PC-3 (cell line): ENCODE results near the gene UGT1A8.

Experiments used
- EZH2 ChIP-seq: fragments of 300-600 bp; sonication (generic); IDR thresholded peaks from one replicate; pipeline ENCODE4 v1.6.1; 2017; ENCODE audit warnings: antibody characterized with exemption, mild to moderate bottlenecking, low read length; ENCODE audit not compliant: unreplicated experiment
- TF ChIP-seq, protein P1 (sequence below): fragments of 300-600 bp; sonication (generic); conservative IDR thresholded peaks from 2 replicates; pipeline ENCODE4 v1.5.1; 2017; ENCODE audit warnings: antibody characterized with exemption, low read depth, mild to moderate bottlenecking, low read length

DNA sequence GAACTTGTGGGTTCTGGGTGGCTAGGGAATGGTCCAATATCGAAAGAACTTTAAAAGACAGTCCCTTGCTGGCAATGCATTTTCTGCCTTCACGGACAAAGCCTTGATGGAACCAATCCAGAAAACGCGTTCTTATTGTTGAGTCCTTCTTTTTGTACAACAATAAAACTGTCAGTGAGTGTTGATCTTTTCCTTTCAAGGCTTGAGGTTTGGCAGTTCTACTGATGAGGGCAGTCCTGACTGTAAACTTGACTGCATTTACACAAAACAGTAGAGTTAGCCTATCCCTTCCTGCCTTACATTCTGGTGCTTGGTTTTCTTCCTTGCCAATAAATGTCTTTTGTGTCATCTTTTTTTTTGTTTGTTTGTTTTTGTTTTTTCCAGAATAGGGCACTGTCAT lies 61.8 kb downstream of the UGT1A8 start:
- TF ChIP-seq, protein P1, sequence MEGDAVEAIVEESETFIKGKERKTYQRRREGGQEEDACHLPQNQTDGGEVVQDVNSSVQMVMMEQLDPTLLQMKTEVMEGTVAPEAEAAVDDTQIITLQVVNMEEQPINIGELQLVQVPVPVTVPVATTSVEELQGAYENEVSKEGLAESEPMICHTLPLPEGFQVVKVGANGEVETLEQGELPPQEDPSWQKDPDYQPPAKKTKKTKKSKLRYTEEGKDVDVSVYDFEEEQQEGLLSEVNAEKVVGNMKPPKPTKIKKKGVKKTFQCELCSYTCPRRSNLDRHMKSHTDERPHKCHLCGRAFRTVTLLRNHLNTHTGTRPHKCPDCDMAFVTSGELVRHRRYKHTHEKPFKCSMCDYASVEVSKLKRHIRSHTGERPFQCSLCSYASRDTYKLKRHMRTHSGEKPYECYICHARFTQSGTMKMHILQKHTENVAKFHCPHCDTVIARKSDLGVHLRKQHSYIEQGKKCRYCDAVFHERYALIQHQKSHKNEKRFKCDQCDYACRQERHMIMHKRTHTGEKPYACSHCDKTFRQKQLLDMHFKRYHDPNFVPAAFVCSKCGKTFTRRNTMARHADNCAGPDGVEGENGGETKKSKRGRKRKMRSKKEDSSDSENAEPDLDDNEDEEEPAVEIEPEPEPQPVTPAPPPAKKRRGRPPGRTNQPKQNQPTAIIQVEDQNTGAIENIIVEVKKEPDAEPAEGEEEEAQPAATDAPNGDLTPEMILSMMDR: no peak
- TF ChIP-seq EZH2: no peak
